Neuronal stem cell (in vitro differentiated cells): ENCODE measurements around the gene MEG3.

Source experiments
- DNase-seq: peaks from one replicate; pipeline ENCODE4 v3.0.0-alpha.2; 2013; ENCODE audit warnings: low spot score
- H2AFZ ChIP-seq: one replicate; pipeline ENCODE4 v1.6.1; 2013; ENCODE audit warnings: mild to moderate bottlenecking, low read length, inconsistent platforms
- H2AK5ac ChIP-seq: 2 replicates; pipeline ENCODE4 v1.6.1; 2013; ENCODE audit warnings: low read depth, mild to moderate bottlenecking, inconsistent platforms, low read length, moderate library complexity, mixed read lengths
- H2BK120ac ChIP-seq: 2 replicates; pipeline ENCODE4 v1.6.1; 2013; ENCODE audit warnings: low read depth, mild to moderate bottlenecking, inconsistent platforms, low read length, moderate library complexity, mixed read lengths
- H2BK12ac ChIP-seq: one replicate; pipeline ENCODE4 v1.6.1; 2013; ENCODE audit warnings: low read length, inconsistent platforms
- H2BK15ac ChIP-seq: 2 replicates; pipeline ENCODE4 v1.6.1; 2013; ENCODE audit warnings: mild to moderate bottlenecking, low read length, inconsistent platforms, mixed read lengths
- H2BK5ac ChIP-seq: one replicate; pipeline ENCODE4 v1.6.1; 2013; ENCODE audit warnings: inconsistent platforms, mild to moderate bottlenecking, low read length, moderate library complexity
- H3K14ac ChIP-seq: one replicate; pipeline ENCODE4 v1.6.1; 2013; ENCODE audit warnings: low read length, inconsistent platforms
- H3K18ac ChIP-seq: 2 replicates; pipeline ENCODE4 v1.6.1; 2013; ENCODE audit warnings: low read length, inconsistent platforms
- H3K23ac ChIP-seq: 2 replicates; pipeline ENCODE4 v1.6.1; 2013; ENCODE audit warnings: low read depth, mild to moderate bottlenecking, mixed read lengths, low read length, inconsistent platforms; ENCODE audit not compliant: poor library complexity
- H3K27ac ChIP-seq: replicated peaks from 3 replicates; pipeline ENCODE4 v1.5.1; 2013; ENCODE audit warnings: low read length, inconsistent platforms
- H3K27me3 ChIP-seq, 3 experiments: 2 replicates each; pipeline ENCODE4 v1.6.1; 2013; ENCODE audit warnings: low read length in 3 of 3, mild to moderate bottlenecking in 2 of 3, inconsistent platforms in 1 of 3, low read depth in 1 of 3, mixed read lengths in 1 of 3, moderate library complexity in 1 of 3; ENCODE audit not compliant: control insufficient read depth in 3 of 3, insufficient read depth in 3 of 3
- H3K36me3 ChIP-seq, 2 donors: replicated peaks in 1 of 2; 2 replicates each; pipeline ENCODE4 v1.6.1; 2013; ENCODE audit warnings: low read length in 2 of 2; ENCODE audit not compliant: control insufficient read depth in 2 of 2, insufficient read depth in 2 of 2
- H3K4ac ChIP-seq: 2 replicates; pipeline ENCODE4 v1.6.1; 2013; ENCODE audit warnings: inconsistent platforms, mild to moderate bottlenecking, low read length, moderate library complexity
- H3K4me1 ChIP-seq, 2 donors: 1 replicate in 1 of 2; 2 replicates in 1 of 2; pipeline ENCODE4 v1.6.1; 2013; ENCODE audit warnings: low read length in 2 of 2, low read depth in 1 of 2; ENCODE audit not compliant: control insufficient read depth in 2 of 2, insufficient read depth in 1 of 2
- H3K4me2 ChIP-seq: one replicate; pipeline ENCODE4 v1.6.1; 2013; ENCODE audit warnings: mild to moderate bottlenecking, low read length, inconsistent platforms; ENCODE audit not compliant: insufficient read depth, poor library complexity, severe bottlenecking
- H3K4me3 ChIP-seq, 2 donors: 2 replicates each; pipeline ENCODE4 v1.5.1; 2013; ENCODE audit warnings: low read length in 2 of 2, mild to moderate bottlenecking in 2 of 2, inconsistent platforms in 1 of 2, moderate library complexity in 1 of 2
- H3K79me1 ChIP-seq: one replicate; pipeline ENCODE4 v1.6.1; 2013; ENCODE audit warnings: low read depth, mild to moderate bottlenecking, inconsistent platforms, low read length, moderate library complexity
- H3K9ac ChIP-seq: one replicate; pipeline ENCODE4 v1.6.1; 2013; ENCODE audit warnings: mild to moderate bottlenecking, low read depth, low read length, inconsistent platforms; ENCODE audit not compliant: poor library complexity
- H3K9me3 ChIP-seq, 2 donors: replicated peaks in 1 of 2; 2 replicates each; pipeline versions ENCODE3 to v1.6.1; 2013; ENCODE audit warnings: low read length in 2 of 2, mild to moderate bottlenecking in 2 of 2, inconsistent platforms in 1 of 2, low read depth in 1 of 2, mixed read lengths in 1 of 2, moderate library complexity in 1 of 2; ENCODE audit not compliant: control insufficient read depth in 2 of 2, insufficient read depth in 1 of 2
- H4K8ac ChIP-seq: one replicate; pipeline ENCODE4 v1.6.1; 2013; ENCODE audit warnings: low read depth, mild to moderate bottlenecking, inconsistent platforms, low read length, moderate library complexity
- H4K91ac ChIP-seq: one replicate; pipeline ENCODE4 v1.6.1; 2013; ENCODE audit warnings: low read length, low read depth, mild to moderate bottlenecking, inconsistent platforms; ENCODE audit not compliant: poor library complexity
- WGBS, 2 donors: extraction: QIAGEN DNeasy Blood & Tissue Kit; methylation state at CpG; one replicate each; pipeline ENCODE4 v1.1.7; 2013; ENCODE audit warnings: missing lambda C conversion rate in 2 of 2, mixed read lengths in 1 of 2; ENCODE audit not compliant: insufficient read length in 2 of 2, insufficient replicate concordance in 1 of 2; ENCODE audit errors: extremely low coverage in 2 of 2; 5-methylcytosine and 5-hydroxymethylcytosine counted together

Gene MEG3

DNA sequence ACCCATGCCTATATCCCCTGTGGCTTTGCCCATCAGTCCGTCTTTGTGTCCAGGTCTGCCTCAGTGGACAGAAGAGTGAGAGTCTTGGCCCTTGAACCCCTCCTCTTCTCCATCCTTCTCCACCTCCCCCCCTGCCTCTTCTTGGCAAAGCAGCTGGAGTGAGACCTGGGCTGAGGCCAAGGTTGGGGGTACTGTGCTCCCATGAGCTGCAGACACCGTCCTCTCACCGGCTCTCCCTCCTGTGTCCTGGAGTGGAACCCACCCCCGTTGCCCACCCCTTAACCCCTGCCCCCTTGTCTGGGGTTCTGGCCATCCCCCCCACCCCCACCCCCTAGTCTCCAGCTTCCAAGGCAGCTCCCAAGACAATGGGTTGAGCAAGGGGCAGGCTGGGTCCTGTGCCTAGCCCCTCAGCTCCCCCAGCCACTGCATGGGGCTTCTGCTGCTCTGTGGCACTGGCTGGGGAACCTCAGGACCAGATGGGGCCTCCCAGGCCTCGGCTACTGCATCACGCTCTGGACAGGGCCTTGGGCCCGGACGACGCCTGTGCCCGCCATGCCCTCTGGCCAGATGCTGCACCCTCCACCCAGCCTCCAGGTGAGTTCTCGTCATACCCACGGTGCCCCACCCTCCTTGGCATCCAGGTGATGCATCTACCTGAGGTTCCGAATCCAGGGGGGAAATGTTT, 41.9 kb downstream of the MEG3 start:
- Histone ChIP-seq H4K8ac (no peak overlapping the region), H3K14ac (peak overlapping the region; percentile 82), H3K4me3 (no peak overlapping the region), H3K23ac (peak overlapping the region; percentile 66), H3K27ac (no peak overlapping the region), H3K9ac (peak overlapping the region; percentile 13), H2BK5ac (no peak overlapping the region), H2AK5ac (peak overlapping the region; percentile 96), H3K79me1 (no peaks in the 10 kb centered on the region), H2BK12ac (peak overlapping the region; percentile 99), H3K4ac (peak overlapping the region; percentile 89), H3K4me1 (peaks cover 0 to 7% of the 10 kb centered on the region in 2 donors), H2BK15ac (peak overlapping the region; percentile 95), H3K4me2 (no peak overlapping the region), H3K27me3 (no peaks in the 10 kb centered on the region), H3K18ac (peak overlapping the region; percentile 93), H4K91ac (peak overlapping the region; percentile 96), H3K36me3 (no peaks in the 10 kb centered on the region), H2AFZ (no peak overlapping the region), H2BK120ac (peak overlapping the region; percentile 90), H3K9me3 (peaks cover 2 to 3% of the 10 kb centered on the region in 2 donors)
- no peak for DNase-seq
- no CpG with 5 or more reads among the region's 13 CpGs for WGBS, 2 donors

DNA sequence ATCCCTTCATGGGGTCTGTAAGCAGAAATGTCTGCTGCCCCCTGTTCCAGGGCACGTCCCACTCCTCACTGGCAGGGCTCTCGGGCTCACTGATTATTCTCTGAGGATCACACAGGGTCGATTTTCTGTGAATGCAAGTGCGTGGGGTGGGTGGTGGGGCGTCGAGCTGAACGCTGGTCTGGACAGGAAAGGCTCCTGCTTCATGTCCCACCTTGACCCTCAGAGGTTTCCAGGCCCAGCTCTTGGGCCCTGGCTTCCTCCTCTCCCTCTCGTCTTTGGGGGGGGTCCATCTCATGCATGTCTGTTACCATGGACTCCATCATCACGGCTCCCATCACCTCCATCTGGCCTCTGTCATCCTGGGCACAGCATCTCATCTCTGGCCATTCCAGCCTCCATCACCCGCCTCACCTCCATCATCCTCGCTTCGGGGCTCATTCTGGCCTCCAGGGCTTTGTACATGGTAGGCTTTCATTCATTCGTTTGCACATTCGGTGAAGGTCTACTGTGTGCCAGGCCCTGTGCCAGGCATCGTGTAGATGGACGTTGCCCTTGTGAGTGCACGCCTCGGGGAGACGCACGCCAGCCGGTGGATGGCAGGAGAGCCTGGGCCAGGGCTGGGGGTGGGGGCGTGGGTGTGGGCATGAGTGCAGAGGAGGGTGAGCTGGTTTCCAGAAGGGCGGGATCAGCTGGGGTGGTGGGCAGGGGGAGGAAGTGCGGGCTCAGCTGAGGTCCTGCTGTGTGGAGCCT, 42.9 kb downstream of the MEG3 start:
- Histone ChIP-seq H3K18ac (peak overlapping the region; percentile 50), H4K8ac (no peak overlapping the region), H2AFZ (no peak overlapping the region), H3K4ac (no peak overlapping the region), H3K23ac (no peak overlapping the region), H4K91ac (peak overlapping the region; percentile 34), H2BK12ac (no peak overlapping the region), H3K9ac (no peak overlapping the region), H3K27ac (no peak overlapping the region), H3K14ac (no peak overlapping the region), H3K4me1 (peaks cover 0 to 7% of the 10 kb centered on the region in 2 donors), H2BK120ac (no peak overlapping the region), H2BK5ac (peak overlapping the region; percentile 83), H3K4me2 (no peak overlapping the region), H3K9me3 (peaks cover 0 to 2% of the 10 kb centered on the region in 2 donors), H2AK5ac (peak overlapping the region; percentile 89), H3K4me3 (no peak overlapping the region), H2BK15ac (peak overlapping the region; percentile 18), H3K27me3 (no peaks in the 10 kb centered on the region), H3K79me1 (no peaks in the 10 kb centered on the region), H3K36me3 (no peaks in the 10 kb centered on the region)
- no CpG with 5 or more reads among the region's 24 CpGs for WGBS, 2 donors
- no peak for DNase-seq

DNA sequence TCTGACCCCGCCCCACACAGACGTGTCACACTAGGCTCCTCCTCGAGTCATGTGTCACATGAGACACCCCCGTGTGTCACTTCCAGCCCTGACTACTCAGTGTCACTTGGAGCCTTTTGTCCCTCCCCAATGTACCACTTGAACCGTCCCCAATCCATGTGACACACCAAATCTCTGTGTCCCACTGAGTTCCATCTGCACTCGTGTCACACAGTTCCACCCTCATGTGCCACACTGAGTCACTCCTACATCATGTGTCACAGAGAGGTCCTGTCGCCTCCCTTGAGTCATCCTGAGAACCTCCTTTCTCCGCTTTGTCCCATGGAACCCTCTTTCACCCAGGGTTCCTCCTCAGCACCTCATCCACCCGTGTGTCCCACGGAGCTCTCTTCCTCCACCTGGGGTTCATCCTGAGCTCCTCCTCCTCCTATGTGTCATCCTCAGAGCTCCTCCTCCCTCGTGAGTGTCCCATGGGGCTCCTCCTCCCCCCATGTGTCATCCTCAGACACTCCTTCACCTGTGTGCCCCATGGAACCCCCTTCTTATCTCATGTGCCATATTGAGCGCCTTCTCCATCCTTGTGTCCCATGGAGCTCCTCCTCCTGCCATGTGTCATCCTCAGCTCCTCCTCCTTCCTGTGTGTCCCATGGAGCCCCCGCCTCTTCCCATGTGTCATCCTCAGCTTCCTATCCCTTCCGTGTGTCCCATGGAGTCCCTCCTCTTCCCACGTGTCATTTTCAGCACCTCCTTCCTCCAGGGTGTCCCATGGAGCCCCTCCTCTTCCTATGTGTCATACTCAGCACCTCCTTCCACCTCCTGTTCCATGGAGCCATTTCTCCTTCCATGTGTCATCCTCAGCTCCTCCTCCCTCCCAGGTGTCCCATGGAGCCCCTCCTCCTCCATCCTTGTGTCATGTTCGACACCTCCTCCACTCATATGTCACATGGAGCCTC, 45.6 kb downstream of the MEG3 start:
- Histone ChIP-seq H3K36me3 (no peaks in the 10 kb centered on the region), H3K4me2 (no peak overlapping the region), H3K79me1 (no peaks in the 10 kb centered on the region), H2AK5ac (peak overlapping the region; percentile 20), H3K27ac (no peak overlapping the region), H3K4me3 (no peak overlapping the region), H3K23ac (peak overlapping the region; percentile 58), H2BK5ac (no peak overlapping the region), H2BK15ac (peak overlapping the region; percentile 96), H3K14ac (no peak overlapping the region), H2BK120ac (no peak overlapping the region), H3K18ac (peak overlapping the region; percentile 87), H3K9ac (no peak overlapping the region), H3K9me3 (peaks cover 0 to 2% of the 10 kb centered on the region in 2 donors), H2BK12ac (peak overlapping the region; percentile 82), H4K8ac (peak overlapping the region; percentile 23), H3K4me1 (peaks cover 0 to 5% of the 10 kb centered on the region in 2 donors), H4K91ac (no peak overlapping the region), H2AFZ (no peak overlapping the region), H3K27me3 (peaks cover 0 to 4% (median 0%) of the 10 kb centered on the region in 3 experiments), H3K4ac (peak overlapping the region; percentile 69)
- DNase-seq: no peak
- no CpG with 5 or more reads among the region's 16 CpGs for WGBS, 2 donors
